Hepatocyte (in vitro differentiated cells): ENCODE measurements around the gene SGCD. TPM values are rescaled to one million over a fixed set of nuclear protein-coding genes. Genes with fewer than 3 reads are reported as not detected.

Experiments used
- DNase-seq: peaks from one replicate; pipeline ENCODE4 v3.0.0-alpha.2; 2016; ENCODE audit warnings: low spot score
- H2AFZ ChIP-seq: fragments of 200-600 bp; sonication (generic); 2 replicates; pipeline ENCODE4 v1.6.0; 2016; ENCODE audit warnings: antibody characterized with exemption, mild to moderate bottlenecking
- H3K27ac ChIP-seq: fragments of 200-600 bp; sonication (generic); 2 replicates; pipeline ENCODE4 v1.5.1; 2016; ENCODE audit warnings: mild to moderate bottlenecking
- H3K27me3 ChIP-seq: fragments of 200-600 bp; sonication (generic); 2 replicates; pipeline ENCODE4 v1.6.1; 2016
- H3K36me3 ChIP-seq: fragments of 200-600 bp; sonication (generic); replicated peaks from 2 replicates; pipeline ENCODE4 v1.5.1; 2016; ENCODE audit warnings: low read depth; ENCODE audit not compliant: insufficient read depth
- H3K4me1 ChIP-seq: fragments of 200-600 bp; sonication (generic); 2 replicates; pipeline ENCODE4 v1.5.1; 2016; ENCODE audit warnings: mild to moderate bottlenecking, moderate library complexity; ENCODE audit not compliant: insufficient read depth
- H3K4me2 ChIP-seq: fragments of 200-600 bp; sonication (generic); 2 replicates; pipeline ENCODE4 v1.6.0; 2016
- H3K4me3 ChIP-seq: fragments of 200-600 bp; sonication (generic); 2 replicates; pipeline ENCODE4 v1.5.1; 2016; ENCODE audit warnings: mild to moderate bottlenecking
- H3K79me2 ChIP-seq: fragments of 200-600 bp; sonication (generic); 2 replicates; pipeline ENCODE4 v1.6.0; 2017; ENCODE audit warnings: mild to moderate bottlenecking
- H3K9me2 ChIP-seq: fragments of 200-600 bp; sonication (generic); replicated peaks from 2 replicates; pipeline ENCODE4 v1.6.0; 2017; ENCODE audit warnings: mild to moderate bottlenecking; ENCODE audit not compliant: insufficient read depth
- H3K9me3 ChIP-seq: fragments of 200-600 bp; sonication (generic); 2 replicates; pipeline ENCODE4 v1.5.1; 2016; ENCODE audit warnings: low read depth, mild to moderate bottlenecking
- H4K20me1 ChIP-seq: fragments of 200-600 bp; sonication (generic); 2 replicates; pipeline ENCODE4 v1.6.0; 2016; ENCODE audit warnings: mild to moderate bottlenecking; ENCODE audit not compliant: insufficient read depth, poor library complexity, severe bottlenecking
- CTCF ChIP-seq: fragments of 200-600 bp; sonication (generic); IDR thresholded peaks from 2 replicates; pipeline ENCODE4 v1.5.1; 2016; ENCODE audit warnings: antibody characterized with exemption, mild to moderate bottlenecking; ENCODE audit not compliant: poor library complexity
- EZH2 ChIP-seq: fragments of 200-600 bp; sonication (generic); IDR thresholded peaks from 2 replicates; pipeline ENCODE4 v1.6.1; 2016; ENCODE audit warnings: antibody characterized with exemption, mild to moderate bottlenecking, borderline replicate concordance
- EZH2phosphoT487 ChIP-seq: fragments of 200-600 bp; sonication (generic); IDR thresholded peaks from one replicate; pipeline ENCODE4 v1.6.1; 2018; ENCODE audit warnings: antibody characterized with exemption, mild to moderate bottlenecking, low read depth, moderate library complexity; ENCODE audit not compliant: unreplicated experiment, severe bottlenecking
- WGBS: methylation state at CpG from one replicate; pipeline ENCODE4 v1.1.6; 2016; ENCODE audit warnings: low lambda C conversion rate; ENCODE audit errors: missing lambda C conversion rate; 5-methylcytosine and 5-hydroxymethylcytosine counted together
- polyA plus RNA-seq: library from polyadenylated mRNA; unstranded; fragments of >200 nt; fragmentation: Nextera tagmentation; extraction: Ambion mirVana; gene quantifications from 2 replicates; pipeline ENCODE4 v1.2.1, GENCODE V29; 2016
- total RNA-seq: library from RNA; depleted of rRNA; stranded (reverse); fragments of >200 nt; gene quantifications from 2 replicates; pipeline ENCODE4 v1.2.3, GENCODE V29; 2014

Gene SGCD
- total and polyA plus RNA-seq, 2 experiments from 2014 or later: 3.8 to 8.8 TPM

- H3K9me2 ChIP-seq: no peaks in the 10 kb centered on the region
- no peaks in the 10 kb centered on the region for H3K27me3 ChIP-seq
Measured at GRCh38 chr5:156677963-156678362, 351.0 kb downstream of the SGCD start.

GRCh38 chr5:156678484-156678883 is 351.5 kb downstream of the SGCD start:
- H3K9me3 ChIP-seq: no peaks in the 10 kb centered on the region
- H3K27me3 ChIP-seq: no peaks in the 10 kb centered on the region
- H4K20me1 ChIP-seq: no peaks in the 10 kb centered on the region
- 56% methylated on average over 3 of the region's 3 CpGs for WGBS
- H3K4me3 ChIP-seq: no peak overlapping the region
- TF ChIP-seq EZH2 (no peak), EZH2phosphoT487 (no peak), CTCF (no peak)
- H3K4me2 ChIP-seq: peak overlapping the region; percentile 11
- H2AFZ ChIP-seq: no peak overlapping the region
- no peaks in the 10 kb centered on the region for H3K36me3 ChIP-seq
- no peak for DNase-seq
- peaks cover 5% of the 10 kb centered on the region for H3K4me1 ChIP-seq
- no peaks in the 10 kb centered on the region for H3K9me2 ChIP-seq
- H3K79me2 ChIP-seq: no peaks in the 10 kb centered on the region
- H3K27ac ChIP-seq: no peak overlapping the region

More at GRCh38 chr5:156677963-156678362, 351.0 kb downstream of the SGCD start:
- Histone ChIP-seq H3K9me3 (no peaks in the 10 kb centered on the region), H3K4me3 (no peak overlapping the region), H3K79me2 (no peaks in the 10 kb centered on the region), H4K20me1 (no peaks in the 10 kb centered on the region), H3K36me3 (no peaks in the 10 kb centered on the region), H3K4me2 (no peak overlapping the region), H3K4me1 (peaks cover 5% of the 10 kb centered on the region), H2AFZ (no peak overlapping the region), H3K27ac (no peak overlapping the region)
- no peak for TF ChIP-seq CTCF
- no peak for TF ChIP-seq EZH2phosphoT487
- no peak for TF ChIP-seq EZH2
- 75% methylated on average over 1 of the region's 1 CpG for WGBS
- no peak for DNase-seq

- H3K36me3 ChIP-seq: no peaks in the 10 kb centered on the region
- H3K79me2 ChIP-seq: no peaks in the 10 kb centered on the region
- H3K4me2 ChIP-seq: no peak overlapping the region
- 94% methylated on average over 10 of the region's 10 CpGs for WGBS
- no peak overlapping the region for H3K4me3 ChIP-seq
- no peaks in the 10 kb centered on the region for H3K27me3 ChIP-seq
- peaks cover 5% of the 10 kb centered on the region for H3K4me1 ChIP-seq
- H4K20me1 ChIP-seq: no peaks in the 10 kb centered on the region
- H2AFZ ChIP-seq: no peak overlapping the region
- no peak for TF ChIP-seq EZH2
- no peak for TF ChIP-seq EZH2phosphoT487
- no peak for TF ChIP-seq CTCF
- H3K27ac ChIP-seq: no peak overlapping the region
- H3K9me2 ChIP-seq: no peaks in the 10 kb centered on the region
- no peak for DNase-seq
- no peaks in the 10 kb centered on the region for H3K9me3 ChIP-seq
Measured at GRCh38 chr5:156680831-156681230, 353.9 kb downstream of the SGCD start.

- H3K9me3 ChIP-seq: no peaks in the 10 kb centered on the region
Measured at GRCh38 chr5:156681265-156681664, 354.3 kb downstream of the SGCD start.

More at GRCh38 chr5:156681265-156681664, 354.3 kb downstream of the SGCD start:
- H3K4me2 ChIP-seq: no peak overlapping the region
- 74% methylated on average over 3 of the region's 3 CpGs for WGBS
- H4K20me1 ChIP-seq: no peaks in the 10 kb centered on the region
- DNase-seq: no peak
- no peak overlapping the region for H2AFZ ChIP-seq
- TF ChIP-seq CTCF (no peak), EZH2phosphoT487 (no peak), EZH2 (no peak)
- H3K36me3 ChIP-seq: no peaks in the 10 kb centered on the region
- no peaks in the 10 kb centered on the region for H3K9me2 ChIP-seq
- peaks cover 5% of the 10 kb centered on the region for H3K4me1 ChIP-seq
- no peak overlapping the region for H3K27ac ChIP-seq
- H3K27me3 ChIP-seq: no peaks in the 10 kb centered on the region
- no peak overlapping the region for H3K4me3 ChIP-seq
- no peaks in the 10 kb centered on the region for H3K79me2 ChIP-seq
